GM03348 (cell line): Measurements from ENCODE around the gene TMEM63C.
A peak's percentile ranks its signal among the peaks of the same experiment; 100 is the strongest.
"Not testable (repeated sequence)": the region's sequence is repeated elsewhere in the genome, so short reads cannot be mapped to it uniquely, and the experiment has no call there.

Experiments used
- DNase-seq: peaks from one replicate; pipeline ENCODE4 v3.0.0; 2012; ENCODE audit warnings: low spot score

TMEM63C gene

GRCh38 chr14:77157740-77158139, 23.9 kb upstream of the TMEM63C start:
- no peak for DNase-seq

- DNase-seq = peak; percentile 89
These were observed 23.3 kb upstream of the TMEM63C start for GRCh38 chr14:77158175-77158881.

DNA sequence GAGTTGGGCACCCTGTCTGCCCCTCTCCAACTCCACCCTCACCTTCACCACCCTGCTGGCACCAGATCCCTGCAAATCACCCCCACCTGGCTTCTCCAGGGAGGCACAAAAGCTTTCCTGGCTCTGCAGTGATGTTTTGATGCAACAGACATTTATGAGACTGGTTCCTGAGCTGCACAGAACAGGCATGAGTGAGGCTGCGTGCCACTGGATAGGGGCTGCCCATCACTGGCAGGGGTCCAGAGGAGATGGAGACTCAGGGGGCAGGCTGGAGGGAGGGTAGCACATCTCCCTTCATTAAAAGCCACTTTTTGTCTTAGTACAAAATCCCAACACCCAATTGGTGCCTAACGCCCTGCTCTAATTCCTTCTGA, 22.7 kb upstream of the TMEM63C start:
- DNase-seq = no peak

GRCh38 chr14:77161011-77161410, 20.6 kb upstream of the TMEM63C start:
- no peak for DNase-seq

GRCh38 chr14:77170045-77170444, 11.6 kb upstream of the TMEM63C start:
- no peak for DNase-seq

GRCh38 chr14:77172916-77173315, 8.7 kb upstream of the TMEM63C start:
- DNase-seq = no peak

DNA sequence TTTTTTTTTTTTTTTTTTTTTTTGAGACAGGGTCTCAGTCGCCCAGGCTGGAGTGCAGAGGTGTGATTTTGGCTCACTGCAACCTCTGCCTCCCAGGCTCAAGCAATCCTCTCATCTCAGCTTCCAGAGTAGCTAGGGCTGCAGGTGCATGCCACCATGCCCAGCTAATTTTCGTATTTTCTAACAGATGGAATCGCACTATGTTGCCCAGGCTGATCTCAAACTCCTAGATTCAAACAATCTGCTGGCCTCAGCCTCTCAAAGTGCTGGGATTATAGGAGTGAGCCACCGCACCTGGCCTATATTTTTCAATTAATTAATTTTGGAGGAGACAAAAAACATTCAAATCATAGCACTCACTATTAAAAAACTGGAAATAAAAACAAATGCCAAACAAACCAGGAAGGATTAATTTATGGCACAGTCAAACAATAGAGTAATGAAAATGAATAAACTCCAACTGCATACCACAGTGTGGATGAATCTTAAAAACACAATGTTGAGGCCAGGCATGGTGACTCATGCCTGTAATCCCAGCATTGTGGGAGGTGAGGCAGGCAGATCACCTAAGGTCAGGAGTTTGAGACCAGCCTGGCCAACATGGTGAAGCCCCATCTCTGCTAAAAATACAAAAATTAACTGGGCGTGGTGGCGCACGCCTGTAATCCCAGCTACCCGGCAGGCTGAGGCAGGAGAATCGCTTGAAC, 7.5 kb upstream of the TMEM63C start:
- not testable (repeated sequence) for DNase-seq

- no peak for DNase-seq
These were observed 5.8 kb upstream of the TMEM63C start for GRCh38 chr14:77175843-77176242.

DNA sequence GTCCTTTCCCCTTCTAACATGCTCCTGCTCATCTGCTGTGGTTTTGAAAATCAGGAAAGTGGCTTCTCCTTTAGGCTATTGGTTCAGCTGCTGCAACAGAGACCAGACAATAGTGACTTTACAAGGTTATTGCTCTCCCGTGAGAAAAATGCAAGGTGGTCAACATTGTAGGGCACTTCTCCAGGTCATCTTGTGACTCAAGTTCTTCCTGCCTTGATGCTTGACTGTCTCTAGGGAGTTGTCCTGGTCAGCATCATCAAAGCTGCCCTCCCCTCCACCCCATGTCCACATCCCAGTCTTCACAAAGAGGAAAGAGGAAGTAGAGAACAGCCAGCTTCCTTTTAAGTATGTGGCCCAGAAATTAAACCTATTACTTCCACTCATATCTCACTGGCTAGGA, 3.9 kb upstream of the TMEM63C start:
- no peak for DNase-seq

GRCh38 chr14:77178656-77179055, 2.9 kb upstream of the TMEM63C start:
- DNase-seq = no peak

GRCh38 chr14:77180726-77181602, 634 bp upstream of the TMEM63C start:
- DNase-seq = no peak

DNA sequence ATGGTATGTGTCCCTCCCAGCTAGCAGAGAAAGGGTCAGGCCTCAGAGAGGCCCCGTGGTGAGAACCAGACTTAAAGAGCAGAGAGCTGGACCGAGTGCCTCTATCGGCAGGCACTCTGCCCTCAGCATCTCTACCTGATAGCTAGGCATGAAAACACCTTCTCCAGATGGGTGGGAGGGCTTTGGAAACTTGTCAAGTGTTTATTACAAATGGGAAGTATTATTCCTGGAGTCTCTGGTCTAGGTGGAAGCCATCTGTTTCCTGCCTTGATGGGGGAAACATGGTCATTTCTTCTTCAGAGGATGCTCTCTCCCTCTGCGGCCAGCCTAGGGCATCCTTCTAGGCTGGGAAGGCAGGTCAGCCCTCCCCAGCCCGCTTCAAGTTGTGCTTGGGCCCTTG, 2.3 kb downstream of the TMEM63C start:
- DNase-seq = no peak

DNA sequence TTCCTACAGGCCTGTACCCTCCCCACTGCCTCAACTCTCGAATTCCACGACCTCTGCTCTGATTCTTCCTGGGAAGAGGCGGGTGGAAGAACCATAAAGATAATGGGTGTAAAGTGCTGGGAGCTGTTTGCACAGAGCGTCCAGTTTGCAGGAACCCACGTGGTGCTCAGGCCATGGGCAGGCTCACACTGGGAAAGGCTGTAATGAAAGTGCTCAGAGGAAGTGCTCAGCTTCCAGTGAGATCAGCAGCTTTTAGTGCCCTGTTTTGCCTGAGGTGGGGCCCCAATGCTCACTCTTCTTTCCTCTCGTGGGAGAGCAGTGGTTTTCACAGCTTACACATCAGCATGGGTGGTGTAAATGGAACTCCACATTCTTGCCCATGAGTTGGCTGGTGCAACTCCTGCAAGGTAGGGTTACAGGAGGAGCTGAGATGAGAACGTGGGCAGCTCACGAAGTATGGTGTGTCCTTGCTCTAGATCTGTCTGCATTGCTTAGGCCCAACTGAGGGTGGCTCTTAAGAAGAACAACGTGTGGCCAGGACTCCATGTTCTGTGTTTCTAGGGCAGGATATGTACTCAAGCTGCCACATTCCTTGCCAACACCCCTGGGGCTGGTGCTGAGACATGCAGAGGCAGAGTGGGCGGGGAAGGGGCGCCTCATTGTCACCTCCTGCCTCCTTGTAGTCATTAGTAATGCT, 2.9 kb downstream of the TMEM63C start:
- no peak for DNase-seq

DNA sequence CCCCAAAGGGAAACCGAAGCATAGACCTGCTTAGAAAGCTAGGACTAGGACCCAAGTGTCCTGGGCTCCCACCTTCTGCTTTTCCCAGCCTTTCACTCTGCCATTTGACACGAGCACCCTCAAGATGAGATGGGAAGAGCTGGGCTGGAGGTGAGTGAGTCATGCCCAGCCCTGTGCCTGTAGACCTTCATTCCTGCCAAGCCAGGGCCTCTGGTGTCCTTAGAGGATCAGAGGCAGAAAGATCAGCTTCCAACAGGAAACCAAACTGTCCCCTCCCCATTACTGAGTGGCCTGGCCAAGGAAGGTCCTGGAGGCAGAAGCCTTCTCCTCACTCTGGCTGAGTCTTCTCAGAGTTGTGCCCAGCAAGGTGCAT, 3.5 kb downstream of the TMEM63C start:
- no peak for DNase-seq

- no peak for DNase-seq
These were observed 5.5 kb downstream of the TMEM63C start for GRCh38 chr14:77186911-77187648.

DNA sequence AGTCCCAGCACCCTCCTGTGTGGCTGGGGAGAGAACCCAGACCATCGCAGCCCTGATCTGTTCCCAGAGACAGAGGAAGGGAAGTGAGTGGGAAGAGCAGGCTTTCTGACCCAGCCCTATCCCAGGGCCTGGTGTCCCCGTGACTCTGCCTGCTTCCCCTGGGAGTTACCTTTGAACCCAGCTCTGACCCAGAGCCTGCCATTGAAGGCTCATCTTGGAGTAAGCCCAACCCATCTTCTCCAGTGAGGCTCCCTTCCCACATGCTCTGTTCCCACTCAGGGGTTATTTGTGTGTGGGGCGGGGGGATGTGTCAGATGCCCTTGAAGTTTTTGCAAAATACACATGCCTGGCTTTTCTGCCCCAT, 6.0 kb downstream of the TMEM63C start:
- no peak for DNase-seq

DNA sequence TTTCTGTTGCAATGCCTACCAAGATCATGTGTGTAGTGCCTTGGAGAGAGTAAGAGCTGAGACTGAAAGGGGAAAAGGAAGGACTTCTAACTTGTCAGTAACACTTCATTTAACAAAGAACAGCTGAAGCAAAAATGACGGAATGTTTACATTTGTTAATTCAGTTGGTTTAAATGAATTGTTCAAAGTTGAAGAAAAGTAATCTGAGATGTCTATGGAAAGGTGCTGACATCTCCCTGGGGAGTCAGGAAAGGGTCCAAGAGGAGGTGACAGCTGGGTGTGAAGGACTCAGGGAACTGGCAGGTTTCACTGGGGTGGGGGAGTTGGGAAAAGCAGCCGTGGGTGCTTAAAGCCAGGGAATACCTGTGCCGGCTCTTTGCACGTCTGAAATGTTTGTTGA, 7.9 kb downstream of the TMEM63C start:
- DNase-seq = no peak

DNA sequence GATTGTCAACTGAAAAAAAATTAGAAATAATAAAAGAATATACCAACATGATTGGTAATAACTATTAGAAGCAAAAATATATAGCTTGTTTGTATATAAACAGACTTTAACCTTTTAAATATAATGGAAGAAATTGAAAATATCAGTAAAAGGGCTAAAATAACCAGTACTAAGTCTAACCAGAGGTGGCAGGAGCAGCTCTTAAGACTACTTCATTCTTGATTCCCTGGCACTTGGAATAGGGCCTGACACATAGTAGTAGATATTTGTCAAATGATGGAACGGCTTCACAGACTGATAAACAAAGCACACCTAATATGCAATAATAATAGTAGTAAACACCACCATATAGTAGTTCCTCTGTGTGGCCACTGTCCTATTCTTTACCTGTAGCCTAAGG, 9.4 kb downstream of the TMEM63C start:
- DNase-seq = no peak

- no peak for DNase-seq
These were observed 13.1 kb downstream of the TMEM63C start for GRCh38 chr14:77194706-77195105.

DNA sequence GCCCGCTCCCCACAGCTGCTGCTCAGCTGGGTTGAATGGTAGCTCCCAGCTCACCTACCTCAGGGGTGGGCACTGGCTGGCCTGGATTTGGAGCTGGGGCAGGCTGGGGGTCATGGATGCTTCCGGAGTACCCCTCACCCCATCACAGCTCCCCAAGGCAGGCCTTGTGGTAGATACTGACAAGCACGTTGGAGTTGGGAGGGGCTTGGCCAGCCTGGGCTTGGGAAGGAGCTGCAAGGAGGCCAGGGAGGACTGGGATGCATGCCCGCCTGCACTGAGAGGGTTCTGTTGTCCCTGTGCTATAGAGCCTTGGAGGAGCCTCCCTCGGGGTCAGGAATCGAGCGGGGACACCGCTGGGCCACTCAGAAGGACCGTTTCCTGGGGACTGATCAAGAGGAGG, 14.2 kb downstream of the TMEM63C start:
- no peak for DNase-seq

DNA sequence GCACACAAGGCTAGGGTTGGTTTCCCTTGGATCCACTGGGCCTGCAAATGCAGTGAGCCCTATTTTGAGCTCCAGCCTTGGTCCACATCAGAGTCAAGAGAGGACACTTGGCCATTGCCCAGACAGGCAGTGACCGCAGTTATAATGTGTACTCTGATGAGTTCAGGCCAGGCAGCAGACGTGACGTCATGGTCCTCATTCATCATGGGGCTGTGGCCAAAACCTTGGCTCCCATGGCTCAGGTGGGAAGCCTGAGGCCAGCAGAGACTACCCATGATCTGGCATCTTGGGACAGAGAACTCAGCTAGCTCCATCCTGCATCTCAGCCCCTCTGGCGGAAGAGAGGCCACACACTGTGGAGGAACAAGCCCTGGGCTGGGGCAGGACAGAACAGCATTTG, 16.4 kb downstream of the TMEM63C start:
- DNase-seq = no peak

GRCh38 chr14:77198561-77198960, 17.0 kb downstream of the TMEM63C start:
- DNase-seq = no peak
